ENCODE results near the gene IGLL1. TPM values are rescaled to one million over a fixed set of nuclear protein-coding genes. Genes with fewer than 3 reads are reported as not detected.
A peak's percentile ranks its signal among the peaks of the same experiment; 100 is the strongest.
"Not testable (repeated sequence)": the region's sequence is repeated elsewhere in the genome, so short reads cannot be mapped to it uniquely, and the experiment has no call there.

IGLL1 gene
- polyA plus RNA-seq, 1 donor from 2014 or later, result not detected

- H3F3A ChIP-seq (ENCODE audit: insufficient read depth, low read length, poor library complexity, severe bottlenecking); H3K36me3 ChIP-seq (ENCODE audit: insufficient read depth, low read length); H3K9ac ChIP-seq (ENCODE audit: low read length); H3K4me3 ChIP-seq (ENCODE audit: low read length); H3K27ac ChIP-seq (ENCODE audit: low read length); H3K4me2 ChIP-seq (ENCODE audit: low read length); H3K9me3 ChIP-seq (ENCODE audit: low read length); H3K79me2 ChIP-seq (replicated peaks; ENCODE audit: insufficient read depth, low read length); H4K20me1 ChIP-seq (ENCODE audit: insufficient read depth); H3K9me2 ChIP-seq (ENCODE audit: insufficient read depth, low read length); H3K27me3 ChIP-seq (ENCODE audit: insufficient read depth, low read depth, low read length); H2AFZ ChIP-seq (ENCODE audit: low read depth, low read length): not testable (repeated sequence)
These were observed 40.3 kb downstream of the IGLL1 start for GRCh38 chr22:23539839-23540198.

- Histone ChIP-seq H3K9me3 (ENCODE audit: low read length) (no peaks in the 10 kb centered on the region), H3K9ac (ENCODE audit: low read length) (no peak overlapping the region), H3K4me3 (ENCODE audit: low read length) (no peak overlapping the region), H3K27me3 (ENCODE audit: insufficient read depth, low read depth, low read length) (no peaks in the 10 kb centered on the region), H3K27ac (ENCODE audit: low read length) (no peak overlapping the region), H3K79me2 (replicated peaks; ENCODE audit: insufficient read depth, low read length) (no peaks in the 10 kb centered on the region), H2AFZ (ENCODE audit: low read depth, low read length) (no peak overlapping the region), H3K9me2 (ENCODE audit: insufficient read depth, low read length) (no peaks in the 10 kb centered on the region), H3K36me3 (ENCODE audit: insufficient read depth, low read length) (no peaks in the 10 kb centered on the region), H3K4me2 (ENCODE audit: low read length) (no peak overlapping the region), H3F3A (ENCODE audit: insufficient read depth, low read length, poor library complexity, severe bottlenecking) (no peaks in the 10 kb centered on the region), H4K20me1 (ENCODE audit: insufficient read depth) (no peaks in the 10 kb centered on the region)
- TF ChIP-seq CTCF (IDR thresholded peaks at IDR 0.05; ENCODE audit: poor library complexity, severe bottlenecking), result peak; percentile 88
- TF ChIP-seq SMC3 (conservative IDR thresholded peaks at IDR 0.05; ENCODE audit: poor library complexity), result peak; percentile 85
- TF ChIP-seq POLR2AphosphoS5 (IDR thresholded peaks at IDR 0.05), result no peak
- no peak for TF ChIP-seq TAF1 (IDR thresholded peaks at IDR 0.05; ENCODE audit: low read depth)
- peak; percentile 87 for TF ChIP-seq RAD21 (conservative IDR thresholded peaks at IDR 0.05)
These were observed 40.8 kb downstream of the IGLL1 start for GRCh38 chr22:23539135-23539838.

GRCh38 chr22:23538696-23539030, 41.4 kb downstream of the IGLL1 start:
- H3K4me3 ChIP-seq (ENCODE audit: low read length); H2AFZ ChIP-seq (ENCODE audit: low read depth, low read length); H3K79me2 ChIP-seq (replicated peaks; ENCODE audit: insufficient read depth, low read length); H3K9me2 ChIP-seq (ENCODE audit: insufficient read depth, low read length); H3K9ac ChIP-seq (ENCODE audit: low read length); H3K9me3 ChIP-seq (ENCODE audit: low read length); H3K4me2 ChIP-seq (ENCODE audit: low read length); H3K27ac ChIP-seq (ENCODE audit: low read length); H3K36me3 ChIP-seq (ENCODE audit: insufficient read depth, low read length); H3F3A ChIP-seq (ENCODE audit: insufficient read depth, low read length, poor library complexity, severe bottlenecking); H4K20me1 ChIP-seq (ENCODE audit: insufficient read depth); H3K27me3 ChIP-seq (ENCODE audit: insufficient read depth, low read depth, low read length): not testable (repeated sequence)

GRCh38 chr22:23537830-23538695, 42.0 kb downstream of the IGLL1 start:
- not testable (repeated sequence) for H3K27ac ChIP-seq (ENCODE audit: low read length); H4K20me1 ChIP-seq (ENCODE audit: insufficient read depth); H3F3A ChIP-seq (ENCODE audit: insufficient read depth, low read length, poor library complexity, severe bottlenecking); H3K4me2 ChIP-seq (ENCODE audit: low read length); H3K9me3 ChIP-seq (ENCODE audit: low read length); H3K9ac ChIP-seq (ENCODE audit: low read length); H3K36me3 ChIP-seq (ENCODE audit: insufficient read depth, low read length); H3K9me2 ChIP-seq (ENCODE audit: insufficient read depth, low read length); H3K79me2 ChIP-seq (replicated peaks; ENCODE audit: insufficient read depth, low read length); H3K27me3 ChIP-seq (ENCODE audit: insufficient read depth, low read depth, low read length); H3K4me3 ChIP-seq (ENCODE audit: low read length); H2AFZ ChIP-seq (ENCODE audit: low read depth, low read length)
- TF ChIP-seq CTCF (IDR thresholded peaks at IDR 0.05; ENCODE audit: poor library complexity, severe bottlenecking), result peak; percentile 13
